AG10803 (cell line): ENCODE data around the gene ACTG2.
A peak's percentile ranks its signal among the peaks of the same experiment; 100 is the strongest.
"Not testable (repeated sequence)": the region's sequence is repeated elsewhere in the genome, so short reads cannot be mapped to it uniquely, and the experiment has no call there.

Source experiments
- DNase-seq: peaks from one replicate; pipeline ENCODE4 v3.0.0; 2010; ENCODE audit warnings: low read depth
- H3K4me3 ChIP-seq: 2 replicates; pipeline ENCODE4 v1.5.1; 2011; ENCODE audit warnings: mild to moderate bottlenecking, low read length, control low read depth
- TF ChIP-seq, protein P1 (sequence below): conservative IDR thresholded peaks from 2 replicates; pipeline ENCODE4 v1.5.1; 2011; ENCODE audit warnings: mild to moderate bottlenecking, low read length, control low read depth, inconsistent platforms

ACTG2 gene

DNA sequence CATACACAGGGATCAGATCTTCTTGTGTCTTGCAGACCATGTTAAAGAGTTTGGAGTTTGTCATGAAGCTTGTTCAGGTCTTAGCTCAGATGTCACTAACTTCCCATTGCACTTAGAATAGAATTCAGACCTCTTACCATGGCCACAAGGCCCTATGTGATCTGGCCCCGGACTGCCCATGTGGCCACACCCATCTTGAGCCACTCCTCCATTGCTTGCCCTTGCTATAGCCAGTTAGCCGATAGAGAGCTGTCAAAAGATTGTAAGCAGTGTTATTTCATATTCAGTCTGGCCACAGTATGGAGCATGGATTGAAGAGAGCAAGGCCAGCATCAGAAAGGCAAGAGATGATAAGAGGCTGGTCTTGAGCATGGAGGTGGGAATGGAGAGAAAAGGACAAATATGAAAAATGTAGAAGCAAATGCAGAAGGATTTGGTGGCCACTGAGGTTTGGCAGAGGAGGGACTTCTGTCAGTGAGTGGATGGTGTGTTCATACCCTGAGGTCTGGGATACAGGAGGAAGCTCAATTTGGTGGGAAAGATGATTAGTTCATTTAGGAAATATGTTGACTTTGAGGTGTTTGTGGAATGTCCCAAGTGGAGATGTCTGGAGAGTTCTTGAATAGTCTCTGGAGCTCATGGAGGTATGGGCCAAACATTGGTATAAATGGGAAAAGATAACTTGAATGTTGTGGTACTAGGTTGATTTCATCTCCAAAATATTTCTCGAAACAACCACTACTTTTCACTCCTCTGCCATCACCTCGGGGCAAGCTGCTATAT lies 44.5 kb downstream of the ACTG2 start:
- H3K4me3 ChIP-seq: no peak overlapping the region
- TF ChIP-seq, protein P1, sequence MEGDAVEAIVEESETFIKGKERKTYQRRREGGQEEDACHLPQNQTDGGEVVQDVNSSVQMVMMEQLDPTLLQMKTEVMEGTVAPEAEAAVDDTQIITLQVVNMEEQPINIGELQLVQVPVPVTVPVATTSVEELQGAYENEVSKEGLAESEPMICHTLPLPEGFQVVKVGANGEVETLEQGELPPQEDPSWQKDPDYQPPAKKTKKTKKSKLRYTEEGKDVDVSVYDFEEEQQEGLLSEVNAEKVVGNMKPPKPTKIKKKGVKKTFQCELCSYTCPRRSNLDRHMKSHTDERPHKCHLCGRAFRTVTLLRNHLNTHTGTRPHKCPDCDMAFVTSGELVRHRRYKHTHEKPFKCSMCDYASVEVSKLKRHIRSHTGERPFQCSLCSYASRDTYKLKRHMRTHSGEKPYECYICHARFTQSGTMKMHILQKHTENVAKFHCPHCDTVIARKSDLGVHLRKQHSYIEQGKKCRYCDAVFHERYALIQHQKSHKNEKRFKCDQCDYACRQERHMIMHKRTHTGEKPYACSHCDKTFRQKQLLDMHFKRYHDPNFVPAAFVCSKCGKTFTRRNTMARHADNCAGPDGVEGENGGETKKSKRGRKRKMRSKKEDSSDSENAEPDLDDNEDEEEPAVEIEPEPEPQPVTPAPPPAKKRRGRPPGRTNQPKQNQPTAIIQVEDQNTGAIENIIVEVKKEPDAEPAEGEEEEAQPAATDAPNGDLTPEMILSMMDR: no peak
- peak; percentile 30 for DNase-seq

DNA sequence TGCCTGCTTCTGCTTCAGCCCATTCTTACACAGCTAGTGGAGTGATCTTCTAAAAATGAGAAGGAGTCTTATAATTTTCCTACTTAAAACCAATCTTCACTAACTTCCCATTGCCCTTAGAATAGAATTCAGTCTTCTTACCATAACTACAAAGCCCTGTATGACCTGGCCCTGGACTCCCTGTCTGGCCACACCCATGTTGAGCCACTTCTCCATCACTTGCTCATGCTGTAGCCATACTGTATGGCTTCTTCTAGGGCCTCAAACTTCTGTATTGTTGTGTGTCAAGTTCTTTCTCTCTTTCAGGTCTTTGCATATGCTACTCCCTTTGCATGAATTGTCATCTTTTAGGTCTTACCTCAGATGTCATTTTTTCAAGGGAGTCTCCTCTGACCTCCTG lies 45.1 kb downstream of the ACTG2 start:
- TF ChIP-seq, protein P1: no peak
- H3K4me3 ChIP-seq: no peak overlapping the region
- DNase-seq: no peak

DNA sequence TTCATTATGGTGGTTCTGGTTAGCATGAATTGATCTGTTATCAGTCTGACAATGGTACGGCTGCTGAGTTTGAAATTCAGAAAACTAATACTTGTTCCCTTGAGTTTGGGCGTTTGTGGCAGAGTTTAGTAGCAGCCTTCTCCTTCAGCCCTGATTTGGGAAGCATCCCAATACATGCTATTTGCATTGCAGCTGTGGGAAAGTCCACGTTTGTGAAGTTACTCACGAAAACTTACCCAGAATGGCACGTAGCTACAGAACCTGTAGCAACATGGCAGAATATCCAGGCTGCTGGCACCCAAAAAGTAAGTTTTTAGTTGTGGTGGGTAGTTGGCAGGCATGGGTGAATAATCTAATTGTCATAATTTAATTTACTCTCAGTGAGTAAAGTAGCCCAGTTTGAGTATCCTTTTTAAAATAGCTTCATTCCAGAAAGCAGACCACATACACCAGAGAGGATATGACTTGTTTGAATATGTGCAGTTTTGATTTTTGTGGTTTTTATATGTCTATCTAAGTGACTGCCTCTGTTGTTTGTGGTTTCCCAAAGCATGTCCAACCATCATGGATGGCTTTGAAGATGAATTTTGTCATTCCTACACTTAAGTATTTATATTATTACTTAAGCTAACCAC lies 46.0 kb downstream of the ACTG2 start:
- H3K4me3 ChIP-seq: no peak overlapping the region
- TF ChIP-seq, protein P1: no peak

DNA sequence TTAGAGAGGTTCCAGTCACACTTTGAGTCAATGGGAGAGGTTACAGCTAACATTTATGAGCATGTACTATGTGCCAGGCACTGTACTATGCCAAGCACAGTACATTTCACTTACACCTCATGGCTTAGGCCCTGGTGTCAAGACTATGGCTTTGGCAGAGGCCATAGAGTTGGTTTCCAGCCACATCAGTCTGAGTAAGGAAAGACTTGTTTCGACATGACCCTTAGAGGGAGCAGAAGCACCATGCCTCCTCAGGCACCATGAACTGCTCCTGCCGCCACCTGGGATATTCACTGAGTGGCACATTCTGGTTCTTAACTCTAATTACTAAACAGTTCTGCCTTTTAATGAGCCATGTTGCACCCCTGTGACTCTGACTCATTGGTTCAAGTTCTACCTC lies 46.6 kb downstream of the ACTG2 start:
- TF ChIP-seq, protein P1: peak; percentile 31
- no peak overlapping the region for H3K4me3 ChIP-seq
- peak; percentile 81 for DNase-seq

More for the DNA sequence above, 46.0 kb downstream of the ACTG2 start:
- peak; percentile 91 for DNase-seq

DNA sequence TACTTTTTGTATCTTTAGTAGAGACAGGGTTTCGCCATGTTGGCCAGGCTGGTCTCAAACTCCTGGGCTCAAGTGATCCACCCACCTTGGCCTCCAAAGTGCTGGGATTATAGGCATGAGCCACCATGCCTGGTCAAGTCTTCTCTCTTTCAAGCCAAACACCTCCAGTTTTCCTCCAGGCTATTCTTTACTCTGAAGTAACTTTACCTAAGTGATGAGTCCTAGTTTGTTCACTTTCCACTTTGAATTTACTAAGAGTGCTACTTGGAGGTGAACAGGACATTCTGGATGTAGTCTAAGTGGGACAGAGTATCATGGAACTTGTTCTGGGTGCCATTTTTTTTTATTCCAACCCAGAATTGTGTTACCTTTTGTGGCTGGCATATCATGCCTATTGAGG lies 47.3 kb downstream of the ACTG2 start:
- DNase-seq, H3K4me3 ChIP-seq: not testable (repeated sequence)

DNA sequence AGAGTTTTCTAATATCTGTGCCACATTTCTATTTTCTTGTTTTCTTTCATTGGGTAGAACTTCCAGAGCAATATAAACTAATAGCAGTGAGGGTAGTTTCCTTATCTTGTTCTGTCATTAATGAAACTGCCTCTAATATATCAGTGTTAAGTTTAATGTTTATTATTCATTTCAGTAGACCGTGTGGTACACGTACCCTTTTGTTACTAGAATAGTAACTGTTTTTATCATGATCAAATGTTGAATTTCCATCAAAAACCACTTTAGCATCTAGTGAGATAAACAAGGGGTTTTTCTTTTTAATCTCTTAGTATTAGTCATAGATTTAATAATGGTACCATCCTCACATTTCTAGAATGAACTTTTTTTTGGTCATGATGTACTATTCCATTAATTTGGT lies 49.9 kb downstream of the ACTG2 start:
- TF ChIP-seq, protein P1: no peak

DNA sequence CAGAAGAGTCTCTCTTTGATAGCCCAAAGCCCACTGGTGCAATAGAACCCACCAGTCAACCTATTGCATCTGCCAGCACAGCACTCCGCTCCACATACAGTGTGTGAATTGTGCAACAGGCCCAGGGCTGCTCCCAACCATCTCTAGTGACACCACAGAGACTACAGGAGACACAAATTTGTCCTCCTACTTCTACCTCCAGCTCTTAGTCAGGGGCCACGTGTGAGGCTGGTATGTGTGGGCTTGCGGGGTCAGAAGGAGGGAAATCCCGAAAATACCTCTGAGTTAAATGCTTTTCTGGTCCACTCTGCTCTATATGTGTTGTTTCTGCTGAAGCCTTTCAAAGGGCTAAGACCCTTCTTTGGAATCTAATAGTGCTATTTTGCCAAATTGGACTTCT lies 51.9 kb downstream of the ACTG2 start:
- no peak overlapping the region for H3K4me3 ChIP-seq
- no peak for DNase-seq
- TF ChIP-seq, protein P1: no peak

More for the DNA sequence above, 49.9 kb downstream of the ACTG2 start:
- no peak overlapping the region for H3K4me3 ChIP-seq
- DNase-seq: no peak
